Tibial nerve (tissue), 4 donors: Measurements from ENCODE around the gene REELD1.

Experiments
- EP300 ChIP-seq, 2 donors: sonication (generic); formaldehyde crosslinking; IDR thresholded peaks; one replicate each; pipeline ENCODE4 v1.6.1; 2017; ENCODE audit warnings: antibody characterized with exemption in 2 of 2, mild to moderate bottlenecking in 1 of 2
- POLR2A ChIP-seq, 2 donors: fragments of 450-650 bp; IDR thresholded peaks; one replicate each; pipeline ENCODE4 v1.6.1; 2017; ENCODE audit warnings: antibody characterized with exemption in 2 of 2, mild to moderate bottlenecking in 2 of 2, moderate library complexity in 2 of 2
- TF ChIP-seq, protein P1 (sequence below), 5 experiments: fragments of 200-600 bp in 3 of 5; fragments of 450-650 bp in 2 of 5; sonication (generic) in 3 of 5; IDR thresholded peaks; one replicate each; pipeline ENCODE4 v1.5.1; 2016 to 2019; ENCODE audit warnings: antibody characterized with exemption in 5 of 5, mild to moderate bottlenecking in 3 of 5, moderate library complexity in 2 of 5

DNA sequence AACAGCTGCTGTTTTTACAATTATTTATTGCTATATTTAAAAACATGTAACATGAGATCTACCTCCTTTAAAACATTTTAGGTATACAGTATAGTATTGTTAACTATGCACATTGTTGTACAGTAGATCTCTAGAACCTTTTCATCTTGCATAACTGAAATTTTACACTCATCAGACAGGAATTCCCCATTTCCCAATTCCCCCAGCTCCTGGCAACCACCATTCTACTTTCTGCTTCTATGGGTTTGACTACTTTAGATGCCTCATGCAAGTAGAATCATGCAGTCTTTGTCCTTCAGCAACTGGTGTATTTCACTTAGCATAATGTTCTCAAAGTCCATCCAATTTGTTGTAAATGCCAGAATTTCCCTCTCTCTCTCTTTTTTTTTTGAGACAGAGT is 48.5 kb upstream of the REELD1 start:
- TF ChIP-seq POLR2A (IDR thresholded peaks at IDR 0.05) (no peak), EP300 (IDR thresholded peaks at IDR 0.05) (no peak)
- TF ChIP-seq, protein P1, sequence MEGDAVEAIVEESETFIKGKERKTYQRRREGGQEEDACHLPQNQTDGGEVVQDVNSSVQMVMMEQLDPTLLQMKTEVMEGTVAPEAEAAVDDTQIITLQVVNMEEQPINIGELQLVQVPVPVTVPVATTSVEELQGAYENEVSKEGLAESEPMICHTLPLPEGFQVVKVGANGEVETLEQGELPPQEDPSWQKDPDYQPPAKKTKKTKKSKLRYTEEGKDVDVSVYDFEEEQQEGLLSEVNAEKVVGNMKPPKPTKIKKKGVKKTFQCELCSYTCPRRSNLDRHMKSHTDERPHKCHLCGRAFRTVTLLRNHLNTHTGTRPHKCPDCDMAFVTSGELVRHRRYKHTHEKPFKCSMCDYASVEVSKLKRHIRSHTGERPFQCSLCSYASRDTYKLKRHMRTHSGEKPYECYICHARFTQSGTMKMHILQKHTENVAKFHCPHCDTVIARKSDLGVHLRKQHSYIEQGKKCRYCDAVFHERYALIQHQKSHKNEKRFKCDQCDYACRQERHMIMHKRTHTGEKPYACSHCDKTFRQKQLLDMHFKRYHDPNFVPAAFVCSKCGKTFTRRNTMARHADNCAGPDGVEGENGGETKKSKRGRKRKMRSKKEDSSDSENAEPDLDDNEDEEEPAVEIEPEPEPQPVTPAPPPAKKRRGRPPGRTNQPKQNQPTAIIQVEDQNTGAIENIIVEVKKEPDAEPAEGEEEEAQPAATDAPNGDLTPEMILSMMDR (IDR thresholded peaks at IDR 0.05): no peak
